Skeletal muscle tissue (tissue), 4 donors: ENCODE measurements around the gene SPX. TPM values are rescaled to one million over a fixed set of nuclear protein-coding genes. Genes with fewer than 3 reads are reported as not detected.

ENCODE experiments used
- H3K27ac ChIP-seq: one replicate; pipeline ENCODE4 v1.7.0; 2013; ENCODE audit warnings: mild to moderate bottlenecking, low read depth, low read length, inconsistent platforms
- H3K27me3 ChIP-seq, 3 donors: one replicate each; pipeline ENCODE4 v1.7.0; 2013; ENCODE audit warnings: low read length in 3 of 3; ENCODE audit not compliant: control insufficient read depth in 3 of 3, insufficient read depth in 3 of 3
- H3K36me3 ChIP-seq, 3 donors: one replicate each; pipeline ENCODE4 v1.7.0; 2013; ENCODE audit warnings: low read length in 3 of 3; ENCODE audit not compliant: control insufficient read depth in 3 of 3, insufficient read depth in 3 of 3
- H3K4me1 ChIP-seq, 3 donors: one replicate each; pipeline ENCODE4 v1.7.0; 2013; ENCODE audit warnings: low read length in 3 of 3, mild to moderate bottlenecking in 3 of 3; ENCODE audit not compliant: control insufficient read depth in 3 of 3, insufficient read depth in 3 of 3
- H3K4me3 ChIP-seq, 3 donors: one replicate each; pipeline ENCODE4 v1.7.0; 2013; ENCODE audit warnings: low read length in 3 of 3
- H3K9ac ChIP-seq, 3 donors: one replicate each; pipeline ENCODE4 v1.7.0; 2013; ENCODE audit warnings: low read length in 3 of 3, mild to moderate bottlenecking in 3 of 3, moderate library complexity in 2 of 3, low read depth in 1 of 3
- H3K9me3 ChIP-seq, 3 donors: one replicate each; pipeline ENCODE4 v1.7.0; 2013; ENCODE audit warnings: low read length in 3 of 3; ENCODE audit not compliant: control insufficient read depth in 3 of 3
- total RNA-seq: library from RNA; depleted of rRNA; stranded (reverse); fragments of >200 nt; gene quantifications from one replicate; pipeline ENCODE4 v1.2.3, GENCODE V29; 2014
- donor health status: Osteomylitis.

The SPX gene
- total RNA-seq, 1 donor from 2014 or later, result 7.8 TPM

DNA sequence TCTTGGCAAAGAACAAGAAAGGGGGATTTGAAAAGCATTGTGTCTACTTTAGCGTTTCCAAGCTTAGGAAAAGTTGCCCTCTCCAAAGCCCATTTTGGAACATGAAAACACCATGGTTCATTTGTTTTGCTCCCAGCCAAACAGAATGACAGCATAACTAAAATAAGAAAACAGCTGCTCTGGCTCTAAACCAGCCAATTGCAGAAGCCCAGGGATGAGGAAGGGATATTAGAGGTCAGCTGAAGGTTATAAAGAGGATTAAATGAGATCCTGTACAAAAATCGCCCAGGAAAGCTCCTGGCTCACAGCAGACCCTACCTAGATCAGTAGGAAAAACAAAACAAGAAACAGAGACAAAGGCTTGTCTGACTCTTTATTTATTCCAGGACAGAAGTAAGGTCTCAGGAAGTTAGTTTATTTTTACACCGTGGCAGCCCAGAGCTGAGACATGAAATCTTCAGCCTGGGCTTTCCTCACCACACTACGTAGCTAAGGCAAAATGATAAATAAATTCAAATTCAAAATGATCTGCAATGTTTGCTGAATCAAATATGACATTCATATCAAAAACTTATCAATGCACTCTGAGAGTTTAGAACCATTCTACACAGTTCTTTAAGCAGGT lies 25.9 kb downstream of the SPX start:
- H3K36me3 ChIP-seq, result no peaks in the 10 kb centered on the region
- no peaks in the 10 kb centered on the region for H3K27me3 ChIP-seq
- no peak overlapping the region for H3K9ac ChIP-seq
- peak overlapping the region in 2 of 3 donors; percentile 41 to 46 for H3K4me3 ChIP-seq
- H3K27ac ChIP-seq, result peak overlapping the region; percentile 80
- no peaks in the 10 kb centered on the region for H3K9me3 ChIP-seq
- H3K4me1 ChIP-seq, result peaks cover 11 to 16% (median 14%) of the 10 kb centered on the region in 3 donors

DNA sequence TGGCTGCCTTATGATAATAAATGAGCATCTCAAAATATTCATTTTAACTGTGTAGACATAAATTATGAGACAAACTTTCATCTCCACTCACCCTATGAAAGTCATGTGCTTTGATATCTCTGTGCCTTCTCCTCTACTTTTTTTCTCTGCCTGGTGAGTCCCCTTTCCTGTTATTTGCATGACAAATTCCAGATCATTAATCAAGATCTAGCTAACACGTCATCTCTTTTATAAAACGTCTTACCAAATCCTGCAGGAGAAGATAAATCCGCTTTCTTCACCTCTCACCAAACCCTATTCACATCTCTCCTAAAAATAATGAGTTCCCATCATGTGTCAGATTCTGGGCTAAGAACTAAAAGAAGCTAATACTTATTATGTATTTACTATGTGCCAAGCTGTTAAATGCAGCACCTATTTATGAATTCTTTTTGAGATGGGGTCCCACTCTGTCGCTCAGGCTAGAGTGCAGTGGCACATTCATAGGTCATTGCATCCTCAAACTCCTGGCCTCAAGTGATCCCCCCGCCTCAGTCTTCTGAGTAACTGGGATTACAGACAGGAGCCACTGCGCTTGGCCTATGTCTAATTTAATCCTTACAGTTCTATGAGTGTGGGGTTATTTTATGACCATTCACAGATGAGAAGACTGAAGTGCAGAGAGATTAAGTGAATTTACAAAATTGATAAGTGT lies 26.7 kb downstream of the SPX start:
- Histone ChIP-seq H3K36me3 (no peaks in the 10 kb centered on the region), H3K27ac (peak overlapping the region; percentile 80), H3K9ac (peak overlapping the region in 1 of 3 donors; percentile 51), H3K4me3 (no peak overlapping the region), H3K9me3 (no peaks in the 10 kb centered on the region), H3K4me1 (peaks cover 11 to 16% (median 14%) of the 10 kb centered on the region in 3 donors), H3K27me3 (no peaks in the 10 kb centered on the region)

DNA sequence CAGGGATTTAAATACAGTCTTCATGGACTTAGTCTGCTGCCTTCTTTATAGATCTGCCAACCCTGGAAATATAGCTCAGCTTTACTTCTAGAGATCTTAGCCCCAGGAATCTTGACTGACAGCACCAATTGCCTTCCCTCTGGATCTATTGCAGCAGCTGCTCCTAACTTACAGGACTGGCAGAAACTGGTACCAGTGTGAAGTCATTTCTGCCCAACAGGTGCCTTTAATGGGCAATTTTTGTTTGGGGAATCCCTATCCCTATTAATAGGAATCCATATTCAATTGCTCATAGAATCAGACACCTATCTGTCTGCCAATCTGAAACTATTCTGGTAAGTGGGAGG lies 27.2 kb downstream of the SPX start:
- Histone ChIP-seq H3K27ac (peak overlapping the region; percentile 80), H3K9me3 (no peaks in the 10 kb centered on the region), H3K4me3 (no peak overlapping the region), H3K27me3 (no peaks in the 10 kb centered on the region), H3K4me1 (peaks cover 11 to 16% (median 14%) of the 10 kb centered on the region in 3 donors), H3K9ac (peak overlapping the region in 2 of 3 donors; percentile 25 to 51), H3K36me3 (no peaks in the 10 kb centered on the region)

DNA sequence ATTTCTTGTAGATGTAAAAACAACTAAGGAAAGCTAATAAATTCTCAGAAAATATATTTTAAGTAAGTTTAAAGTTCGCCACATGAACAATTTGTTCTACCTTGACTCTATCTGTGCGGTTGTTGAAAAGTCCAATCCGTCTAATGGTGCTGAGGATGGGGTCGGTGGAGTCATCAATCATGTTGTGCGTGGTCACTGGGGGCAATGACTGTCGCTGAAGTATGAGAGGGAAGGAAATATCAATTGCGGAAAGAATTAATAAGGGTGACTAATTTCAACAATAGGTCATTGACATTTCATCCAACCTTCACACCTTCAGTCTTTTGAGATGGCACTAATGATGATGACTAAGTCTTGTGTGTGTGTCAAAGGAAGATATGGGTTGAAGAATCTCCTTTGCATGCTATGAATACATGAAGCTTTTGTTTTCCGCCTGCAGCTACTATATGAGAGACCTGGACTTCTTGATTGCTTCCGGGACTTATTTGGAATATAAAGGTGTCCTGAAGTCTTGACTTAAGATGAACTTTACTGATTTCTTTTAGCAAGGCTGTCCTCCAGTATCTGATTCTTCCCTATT lies 32.1 kb downstream of the SPX start:
- no peak overlapping the region for H3K4me3 ChIP-seq
- H3K4me1 ChIP-seq, result peaks cover 0 to 3% (median 3%) of the 10 kb centered on the region in 3 donors
- H3K9ac ChIP-seq, result no peak overlapping the region
- H3K27me3 ChIP-seq, result no peaks in the 10 kb centered on the region
- no peaks in the 10 kb centered on the region for H3K9me3 ChIP-seq
- H3K36me3 ChIP-seq, result no peaks in the 10 kb centered on the region
- no peak overlapping the region for H3K27ac ChIP-seq

DNA sequence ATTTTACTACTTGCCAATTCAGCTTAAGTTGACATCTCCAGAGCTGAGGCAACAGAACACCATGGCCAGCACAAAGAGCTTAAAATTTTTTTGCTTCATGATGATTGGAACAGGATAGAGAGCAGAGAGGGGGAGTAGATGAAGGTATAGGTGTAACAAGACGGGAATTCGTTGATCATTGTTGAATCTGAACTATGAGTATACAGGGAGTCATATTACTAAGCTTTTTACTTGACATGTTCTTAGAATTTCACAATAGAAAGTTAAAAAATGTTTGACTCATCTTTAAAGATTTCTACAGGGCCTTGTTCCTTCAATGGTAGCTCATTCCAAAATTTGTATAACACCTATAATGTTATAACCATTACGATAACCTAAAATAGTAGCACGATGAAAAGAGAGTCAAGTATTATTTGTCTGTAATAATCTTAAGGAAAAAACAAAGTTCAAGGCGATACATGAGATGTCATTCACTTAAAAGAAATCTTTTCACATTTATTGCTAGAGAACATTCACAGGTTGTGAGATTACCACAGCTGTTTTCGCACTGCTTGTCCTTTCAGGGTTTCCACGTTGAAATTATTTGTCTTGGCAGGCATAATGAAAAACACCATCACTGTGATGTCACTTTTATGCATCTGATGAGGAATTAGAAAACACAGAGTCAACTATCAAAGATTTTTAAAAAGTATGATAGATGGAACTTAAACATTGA lies 33.9 kb downstream of the SPX start:
- H3K4me1 ChIP-seq, result no peaks in the 10 kb centered on the region
- H3K27ac ChIP-seq, result no peak overlapping the region
- H3K36me3 ChIP-seq, result no peaks in the 10 kb centered on the region
- no peak overlapping the region for H3K4me3 ChIP-seq
- no peak overlapping the region for H3K9ac ChIP-seq
- H3K9me3 ChIP-seq, result no peaks in the 10 kb centered on the region
- H3K27me3 ChIP-seq, result no peaks in the 10 kb centered on the region

DNA sequence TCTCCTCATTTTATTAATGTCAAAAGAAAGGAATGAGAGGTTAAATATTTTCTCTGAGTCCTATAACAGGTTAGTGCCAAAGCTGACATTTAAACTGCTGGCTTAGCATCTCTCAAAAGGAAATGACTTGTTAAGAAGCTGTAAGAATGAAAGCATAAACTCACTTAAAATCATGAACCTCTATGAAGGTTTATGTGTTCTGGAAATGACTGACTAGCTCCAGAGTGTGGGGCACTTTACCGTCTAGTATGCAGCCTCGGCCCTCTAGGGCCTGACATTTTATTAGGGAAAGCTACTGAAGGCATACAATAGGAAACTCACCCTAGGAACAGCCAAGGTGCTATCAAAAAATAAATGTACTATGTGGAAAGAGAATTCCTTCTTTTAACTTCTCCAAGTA lies 35.1 kb downstream of the SPX start:
- H3K27me3 ChIP-seq, result no peaks in the 10 kb centered on the region
- H3K4me1 ChIP-seq, result no peaks in the 10 kb centered on the region
- no peaks in the 10 kb centered on the region for H3K9me3 ChIP-seq
- H3K36me3 ChIP-seq, result no peaks in the 10 kb centered on the region
- H3K4me3 ChIP-seq, result no peak overlapping the region
- no peak overlapping the region for H3K9ac ChIP-seq
- no peak overlapping the region for H3K27ac ChIP-seq

DNA sequence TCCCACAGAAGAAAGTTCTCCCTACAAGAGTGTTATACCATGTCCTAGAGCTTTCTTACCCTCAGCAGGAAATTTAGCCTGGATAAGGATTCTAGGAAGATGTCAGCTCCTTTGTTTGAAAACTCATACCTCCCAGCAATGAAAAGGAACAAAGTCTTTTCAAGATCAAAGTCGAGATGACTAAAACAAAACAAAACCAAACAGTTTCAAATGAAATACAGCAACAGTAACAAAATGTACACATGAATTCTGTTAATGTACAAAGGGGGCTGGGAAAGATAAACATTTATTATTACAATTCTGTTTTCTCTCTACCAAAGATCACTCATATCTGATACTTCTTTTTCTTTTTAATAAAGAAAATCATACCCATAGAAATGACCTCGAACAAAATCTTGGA lies 36.8 kb downstream of the SPX start:
- H3K27ac ChIP-seq, result no peak overlapping the region
- no peaks in the 10 kb centered on the region for H3K36me3 ChIP-seq
- no peak overlapping the region for H3K9ac ChIP-seq
- H3K4me1 ChIP-seq, result no peaks in the 10 kb centered on the region
- H3K9me3 ChIP-seq, result no peaks in the 10 kb centered on the region
- no peak overlapping the region for H3K4me3 ChIP-seq
- no peaks in the 10 kb centered on the region for H3K27me3 ChIP-seq

DNA sequence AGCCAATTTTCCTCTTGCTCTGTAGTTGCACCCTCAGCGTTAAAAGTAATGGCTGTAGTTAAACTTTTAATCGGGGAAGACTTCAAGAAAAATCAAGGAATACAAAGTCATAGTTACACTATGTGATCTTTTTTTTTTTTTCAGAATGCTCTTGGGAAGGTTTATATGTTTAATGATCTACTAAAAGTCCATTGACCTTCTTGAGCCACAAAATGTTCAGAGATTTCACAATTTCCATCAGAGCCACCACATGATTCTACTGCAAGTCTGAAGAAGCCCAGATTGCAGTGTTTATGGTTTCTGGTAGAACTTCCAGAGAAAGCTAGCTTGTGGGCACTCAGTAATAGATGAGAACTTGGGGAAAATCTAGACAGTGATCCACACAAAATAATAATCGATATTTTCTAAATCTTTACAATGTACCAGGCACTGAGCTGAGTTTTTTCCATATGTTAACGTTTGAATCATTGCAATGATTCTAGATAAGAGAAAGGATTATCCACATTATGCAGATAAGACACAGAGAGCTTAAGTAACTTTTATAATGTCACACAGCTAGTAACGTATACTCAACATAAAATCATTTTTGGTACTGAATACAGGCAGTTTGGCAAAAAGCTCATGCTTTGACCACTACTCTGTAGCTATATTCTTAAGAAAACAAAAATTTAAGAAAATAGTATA lies 40.3 kb downstream of the SPX start:
- Histone ChIP-seq H3K9me3 (no peaks in the 10 kb centered on the region), H3K4me3 (no peak overlapping the region), H3K27me3 (no peaks in the 10 kb centered on the region), H3K36me3 (no peaks in the 10 kb centered on the region), H3K4me1 (no peaks in the 10 kb centered on the region), H3K27ac (no peak overlapping the region), H3K9ac (no peak overlapping the region)

DNA sequence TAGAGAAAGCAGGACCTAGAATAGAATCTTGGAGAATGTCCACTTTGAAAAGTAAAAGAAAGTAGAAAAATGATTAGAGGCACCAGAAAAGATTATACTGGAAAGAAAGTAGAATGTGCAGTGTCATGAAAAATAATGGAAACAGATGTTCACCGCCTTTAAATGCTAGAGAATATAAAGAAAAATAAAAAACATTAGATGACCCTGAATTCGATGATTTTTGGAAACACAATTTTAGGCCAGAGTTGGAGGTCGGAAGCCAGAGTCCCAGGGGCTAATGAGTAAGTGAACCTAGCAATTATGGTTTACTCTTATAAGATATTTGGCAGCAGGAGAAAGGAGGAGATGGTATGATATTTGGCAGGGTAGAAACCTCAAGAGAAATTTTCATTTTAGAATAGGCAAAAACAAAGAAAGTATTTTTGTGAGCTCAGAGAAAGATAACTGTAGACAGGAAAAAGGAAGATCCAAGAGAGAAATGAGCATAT lies 40.9 kb downstream of the SPX start:
- Histone ChIP-seq H3K27me3 (no peaks in the 10 kb centered on the region), H3K36me3 (no peaks in the 10 kb centered on the region)

More for the DNA sequence above, 40.9 kb downstream of the SPX start:
- H3K9me3 ChIP-seq, result no peaks in the 10 kb centered on the region
- no peak overlapping the region for H3K9ac ChIP-seq
- no peaks in the 10 kb centered on the region for H3K4me1 ChIP-seq
- no peak overlapping the region for H3K4me3 ChIP-seq
- H3K27ac ChIP-seq, result no peak overlapping the region
